GM21390 (cell line): ENCODE results near the gene SLC25A33.
"Not testable (repeated sequence)": the region's sequence is repeated elsewhere in the genome, so short reads cannot be mapped to it uniquely, and the experiment has no call there.

Experiments used
- ATAC-seq: cut with Tn5 transposase; IDR thresholded peaks from one replicate; pipeline ENCODE4 v1.9.1; 2021; ENCODE audit not compliant: unreplicated experiment

SLC25A33 gene

DNA sequence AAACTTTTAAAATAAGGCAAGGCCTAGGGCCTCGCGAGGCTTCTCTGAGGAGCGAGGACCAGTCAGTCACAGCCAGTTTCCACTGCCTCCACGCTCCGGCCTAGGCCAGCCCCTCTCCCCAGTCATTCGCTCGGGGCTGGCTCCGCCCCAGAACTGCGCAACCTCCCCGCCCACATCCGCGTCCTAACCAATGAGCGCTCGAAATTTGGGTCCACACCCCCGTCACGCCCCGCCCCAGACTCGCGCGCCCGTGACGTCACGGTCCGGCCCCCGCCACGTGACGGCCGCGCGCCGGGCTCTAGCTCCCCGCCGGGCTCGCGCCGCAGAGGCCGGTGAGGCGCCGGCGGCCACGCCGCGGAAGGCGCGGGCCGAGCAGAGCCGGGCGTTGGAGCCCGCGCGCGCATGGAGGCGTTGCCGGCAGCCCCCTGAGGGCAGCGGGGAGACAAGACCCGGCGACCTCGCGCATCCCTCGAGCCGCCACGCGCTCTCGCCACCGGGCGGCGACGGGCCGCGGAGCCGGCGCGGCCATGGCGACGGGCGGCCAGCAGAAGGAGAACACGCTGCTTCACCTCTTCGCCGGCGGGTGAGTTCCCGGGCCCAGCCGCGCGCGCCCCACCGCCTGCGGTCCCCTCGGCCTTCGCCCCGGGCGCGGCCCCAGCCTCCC is at the start of gene SLC25A33:
Gene SLC25A33, plus strand, starts transcription at position 301 of the 664 bp plus-strand sequence. Its CDS starts 227 bp downstream, at position 528.
- ATAC-seq, result peak; percentile 89

DNA sequence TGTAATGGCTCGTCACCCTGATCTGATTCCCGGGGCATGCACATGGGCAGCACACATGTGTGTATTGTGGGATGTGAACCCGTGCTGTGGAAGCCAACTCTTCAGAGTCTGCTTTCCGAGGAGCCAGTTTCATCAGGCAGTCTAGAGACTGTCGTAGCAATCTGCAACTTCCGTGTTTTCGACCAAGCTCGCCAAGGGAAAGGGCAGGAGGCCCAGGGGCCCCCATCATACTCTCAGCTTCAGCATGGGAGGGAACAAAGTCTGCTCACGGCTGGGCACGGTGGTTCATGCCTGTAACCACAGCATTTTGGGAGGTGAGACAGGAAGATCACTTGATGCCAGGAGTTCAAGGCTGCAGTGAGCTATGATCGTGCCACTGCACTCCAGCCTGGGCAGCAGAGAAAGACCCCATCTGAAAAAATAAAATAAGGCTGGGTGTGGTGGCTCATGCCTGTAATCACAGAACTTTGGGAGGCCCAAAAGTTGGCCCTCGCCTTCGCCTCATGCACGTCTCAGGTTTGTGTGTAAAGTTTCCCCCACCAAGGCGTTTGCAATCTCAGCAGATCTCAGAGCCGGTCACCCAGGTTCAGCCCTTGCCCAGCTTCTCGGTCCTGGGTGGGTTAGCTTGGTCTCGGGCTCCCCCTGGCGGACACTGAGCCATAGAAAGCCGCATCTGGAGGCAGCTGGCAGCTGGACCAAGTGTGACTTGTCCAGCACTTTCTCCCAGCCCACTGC is 48.5 kb upstream of the SLC25A33 start:
- no peak for ATAC-seq

DNA sequence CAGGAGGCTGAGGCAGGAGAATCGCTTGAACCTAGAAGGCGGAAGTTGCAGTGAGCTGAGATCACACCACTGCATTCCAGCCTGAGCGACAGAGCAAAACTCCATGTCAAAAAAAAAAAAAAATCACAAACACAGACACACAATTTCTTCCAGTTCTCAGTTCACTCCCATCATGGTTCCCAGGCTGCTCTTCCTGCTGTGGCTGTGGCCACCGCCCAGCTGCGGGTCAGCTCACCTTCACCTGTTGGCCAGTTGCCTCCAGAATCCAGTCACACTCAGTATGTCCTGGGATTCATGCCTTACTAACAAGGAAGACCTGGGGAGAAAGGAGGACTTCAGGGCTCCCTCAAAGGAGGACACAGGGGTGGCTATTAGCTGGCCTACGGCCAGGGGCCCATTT is 45.9 kb upstream of the SLC25A33 start:
- ATAC-seq, result no peak

DNA sequence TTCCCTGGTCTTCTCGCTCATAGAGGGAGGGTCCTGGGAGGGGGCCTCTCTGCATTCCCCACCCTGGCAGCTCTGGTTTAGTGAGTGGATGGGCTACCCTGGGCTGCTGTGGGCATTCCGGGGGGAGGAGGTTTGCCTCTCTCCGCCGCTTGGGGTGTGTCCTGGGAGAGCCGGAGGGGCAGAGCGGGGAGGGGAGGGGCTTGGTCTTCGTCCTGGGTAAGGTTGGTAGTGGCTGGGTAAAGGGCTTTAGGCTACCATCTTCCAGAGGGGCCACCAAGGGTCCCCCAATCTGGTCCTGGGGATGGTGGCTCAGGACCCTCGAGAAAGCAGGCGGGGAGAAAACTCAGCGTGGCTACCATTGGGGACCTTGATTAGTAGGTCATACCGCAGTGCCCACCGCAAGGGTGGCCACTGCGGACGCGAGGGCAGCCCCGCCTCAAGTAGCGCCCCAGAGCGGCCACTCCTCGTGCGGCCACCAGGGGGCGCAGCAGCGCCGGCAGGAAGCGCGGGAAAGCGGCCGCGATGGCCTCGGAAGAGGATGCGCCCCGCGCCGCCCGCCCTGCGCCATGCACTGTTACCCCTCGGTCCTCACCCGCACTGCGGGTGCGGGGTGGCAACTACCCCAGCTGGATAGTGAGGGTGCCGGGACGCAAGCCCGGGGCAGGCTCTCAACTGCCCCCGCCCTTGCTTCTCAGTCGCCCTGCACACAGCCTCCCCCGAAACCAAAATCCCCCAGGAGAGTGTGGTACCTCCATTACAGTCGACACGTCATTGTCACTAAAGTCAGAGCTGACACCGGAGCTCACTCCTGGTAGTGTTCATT is 44.1 kb upstream of the SLC25A33 start:
- no peak for ATAC-seq

GRCh38 chr1:9495854-9496374 is 43.4 kb upstream of the SLC25A33 start:
- no peak for ATAC-seq

- no peak for ATAC-seq
Observed at GRCh38 chr1:9500756-9501754, 38.2 kb upstream of the SLC25A33 start.

DNA sequence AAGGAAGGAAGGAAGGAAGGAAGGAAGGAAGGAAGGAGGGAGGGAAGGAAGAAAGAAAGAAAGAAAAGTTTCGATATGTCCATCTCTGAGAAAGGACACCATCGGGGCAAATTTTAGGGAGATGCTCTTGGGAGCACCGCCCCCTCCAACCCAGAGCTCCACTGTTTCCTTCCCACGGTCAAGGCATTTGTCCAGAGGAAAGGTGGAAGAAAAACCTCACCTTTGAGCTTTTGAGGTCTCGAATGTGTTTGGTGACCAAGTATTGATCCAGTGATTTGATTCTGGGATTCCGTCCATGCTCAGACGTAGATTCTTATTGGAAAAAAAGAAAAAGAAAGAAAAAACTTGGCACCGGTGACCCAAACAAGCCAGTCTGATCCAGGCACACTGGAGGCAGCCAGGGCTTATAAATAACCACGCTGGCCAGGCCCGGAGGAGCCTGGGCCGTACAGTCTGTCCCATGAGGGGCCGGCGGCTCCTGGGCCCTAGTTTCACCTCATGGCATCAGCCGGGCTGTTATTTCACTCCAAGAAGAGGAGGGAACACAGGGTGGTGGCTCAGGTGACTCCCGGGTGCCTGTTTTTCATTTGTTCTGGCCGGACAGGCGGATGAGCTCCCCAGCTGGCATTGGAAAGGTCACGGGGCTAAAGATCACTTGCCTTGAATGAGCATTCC is 36.1 kb upstream of the SLC25A33 start:
- ATAC-seq, result no peak

GRCh38 chr1:9505143-9505542 is 34.1 kb upstream of the SLC25A33 start:
- no peak for ATAC-seq

GRCh38 chr1:9506901-9507300 is 32.4 kb upstream of the SLC25A33 start:
- ATAC-seq, result no peak

- ATAC-seq, result no peak
Observed at GRCh38 chr1:9510130-9510529, 29.1 kb upstream of the SLC25A33 start.

GRCh38 chr1:9515550-9515949 is 23.7 kb upstream of the SLC25A33 start:
- not testable (repeated sequence) for ATAC-seq

- ATAC-seq, result no peak
Observed at GRCh38 chr1:9518454-9518998, 20.7 kb upstream of the SLC25A33 start.

DNA sequence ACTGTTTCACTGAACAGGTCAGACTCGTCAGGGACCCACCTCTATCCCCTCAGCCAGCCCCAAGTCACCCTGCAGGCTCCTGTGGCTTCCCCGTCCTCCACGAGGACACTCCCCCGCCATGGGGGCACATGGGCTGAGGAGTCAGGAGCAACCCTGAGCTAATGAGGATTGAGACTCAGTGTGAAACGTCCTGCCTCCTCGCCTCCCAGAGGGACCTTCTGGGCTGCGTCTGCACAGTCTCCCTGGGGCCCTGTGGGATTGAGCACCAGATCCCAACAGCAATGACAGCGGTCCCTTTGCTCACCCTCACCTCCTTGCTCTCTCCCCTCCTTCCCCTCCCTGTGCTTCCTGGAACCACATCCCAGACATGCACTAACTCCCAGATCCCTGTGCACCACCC is 18.9 kb upstream of the SLC25A33 start:
- ATAC-seq, result no peak

DNA sequence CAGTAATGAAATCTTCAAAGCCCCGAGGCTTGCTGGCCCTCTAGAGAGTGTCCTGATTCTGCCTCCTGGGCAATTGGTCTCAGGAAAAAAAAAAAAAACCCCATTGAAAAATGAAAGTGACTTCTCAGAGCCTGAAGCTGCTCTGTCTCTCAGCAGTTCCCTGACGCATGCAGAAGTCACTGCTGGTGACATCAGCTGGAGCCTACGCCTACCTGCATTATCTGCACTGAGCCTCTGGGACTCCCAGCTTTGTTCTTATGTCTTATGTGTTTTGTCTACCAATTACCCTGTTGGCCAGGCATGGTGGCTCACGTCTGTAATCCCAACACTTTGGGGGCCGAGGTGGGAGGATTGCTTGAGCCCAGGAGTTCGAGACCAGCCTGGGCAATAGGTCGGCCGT is 10.1 kb upstream of the SLC25A33 start:
- ATAC-seq, result no peak

- ATAC-seq, result no peak
Observed at GRCh38 chr1:9530320-9530719, 8.9 kb upstream of the SLC25A33 start.

DNA sequence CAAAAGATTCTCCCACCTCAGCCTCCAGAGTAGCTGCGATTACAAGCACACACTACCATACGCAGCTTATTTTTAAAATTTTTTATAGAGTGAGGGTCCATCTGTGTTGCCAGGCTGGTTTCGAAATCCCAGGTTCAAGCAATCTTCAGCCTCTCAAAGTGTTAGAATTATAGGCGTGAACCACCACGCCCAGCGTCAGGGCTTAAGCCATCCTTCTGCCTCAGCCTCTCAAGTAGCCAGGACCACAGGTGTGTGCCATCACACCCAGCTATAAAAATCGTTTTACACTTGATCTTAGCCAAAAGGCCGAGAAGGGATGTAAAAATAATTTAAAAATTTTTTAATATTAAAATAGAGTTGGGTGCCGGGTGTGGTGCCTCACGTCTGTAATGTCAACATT is 4.3 kb upstream of the SLC25A33 start:
- no peak for ATAC-seq

DNA sequence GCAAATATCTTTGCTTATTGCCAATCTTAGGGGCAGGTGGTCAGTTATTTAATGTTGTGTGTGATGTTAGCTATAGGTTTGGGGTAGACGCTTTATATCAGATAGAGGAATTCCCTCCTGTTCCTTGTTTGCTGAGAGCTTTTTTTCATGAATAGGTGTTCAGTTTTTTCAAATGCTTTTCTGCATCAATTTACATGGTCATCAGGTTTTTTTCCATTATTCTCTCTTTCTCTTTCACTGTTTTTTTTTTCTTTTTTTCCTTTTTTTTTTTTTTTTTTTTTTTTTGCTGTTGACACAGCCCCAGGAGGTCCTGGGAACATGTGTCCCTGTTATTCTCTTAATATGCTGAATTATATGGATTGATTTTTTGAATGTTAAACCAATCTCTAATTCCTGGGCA is 3.0 kb upstream of the SLC25A33 start:
- ATAC-seq, result no peak

GRCh38 chr1:9537863-9538668 is 1.2 kb upstream of the SLC25A33 start:
- ATAC-seq, result no peak
